Activated CD4-positive, alpha-beta T cell treated with anti-CD3 and anti-CD28 coated beads, Interleukin-2, amount 50 U/mL, for 4 hours (primary cell): ENCODE measurements around the gene STK40.

Source experiments
- DNase-seq, 2 experiments: peaks; one replicate each; pipeline ENCODE4 v3.0.0-alpha.2; 2020

STK40 gene

GRCh38 chr1:36369061-36369861 is 16.5 kb downstream of the STK40 start:
- DNase-seq, result peak; percentile 80 to 86

- DNase-seq, result no peak
These were observed 17.9 kb downstream of the STK40 start for GRCh38 chr1:36367798-36368197.

GRCh38 chr1:36367066-36367465 is 18.7 kb downstream of the STK40 start:
- no peak for DNase-seq

GRCh38 chr1:36366091-36366661 is 19.5 kb downstream of the STK40 start:
- DNase-seq, result peak; percentile 31 to 35

DNA sequence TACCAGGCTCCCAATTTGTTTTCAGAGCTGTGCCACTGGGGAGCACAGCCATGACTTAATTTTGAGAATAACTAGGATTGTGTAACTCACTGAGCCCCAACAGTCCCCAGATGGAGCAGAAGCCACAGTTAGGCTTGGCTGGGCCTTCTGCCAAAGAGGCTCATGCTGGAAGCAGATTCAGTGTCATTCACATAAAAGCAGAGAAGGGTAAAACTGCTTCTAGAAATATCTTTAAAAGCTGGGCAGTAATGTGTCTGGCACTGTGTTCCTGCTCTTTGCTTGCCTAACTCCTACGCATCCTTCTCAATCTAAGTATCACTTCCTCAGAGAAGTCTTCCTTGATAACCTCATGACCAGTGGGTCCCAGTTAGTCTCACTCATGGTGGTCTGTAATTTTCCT is 20.3 kb downstream of the STK40 start:
- DNase-seq, result no peak

DNA sequence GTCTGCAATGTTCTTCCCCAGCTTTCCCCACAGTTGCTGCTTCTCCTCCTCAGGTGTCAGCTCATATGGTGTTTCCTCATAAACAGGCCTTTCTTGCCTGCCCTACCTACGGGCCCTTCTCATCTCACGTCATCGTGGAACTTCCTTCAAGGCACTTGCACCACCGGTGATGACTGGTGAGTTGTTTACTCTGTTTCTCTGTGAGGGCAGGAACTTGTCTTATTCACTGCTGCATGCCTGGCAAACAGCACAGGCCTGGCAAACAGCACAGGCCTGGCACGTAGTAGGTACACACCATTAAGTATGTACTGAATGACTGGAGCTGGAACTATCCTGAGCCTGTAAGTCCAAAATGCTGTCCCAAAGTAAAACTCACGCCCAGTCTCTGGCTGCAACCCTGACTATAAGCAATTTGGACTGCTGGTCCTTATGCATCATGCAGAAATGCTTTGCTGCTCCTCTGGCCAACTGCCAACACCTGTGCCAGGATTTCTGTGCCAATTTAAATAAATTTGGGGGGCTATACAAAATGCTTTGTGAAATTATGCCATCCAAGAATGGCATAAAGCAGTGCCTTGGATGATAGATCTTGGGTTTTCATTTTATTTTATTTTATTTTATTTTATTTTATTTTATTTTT is 25.7 kb downstream of the STK40 start:
- DNase-seq, result no peak

GRCh38 chr1:36359383-36359782 is 26.3 kb downstream of the STK40 start:
- no peak for DNase-seq

GRCh38 chr1:36358514-36359084 is 27.1 kb downstream of the STK40 start:
- DNase-seq, result no peak

DNA sequence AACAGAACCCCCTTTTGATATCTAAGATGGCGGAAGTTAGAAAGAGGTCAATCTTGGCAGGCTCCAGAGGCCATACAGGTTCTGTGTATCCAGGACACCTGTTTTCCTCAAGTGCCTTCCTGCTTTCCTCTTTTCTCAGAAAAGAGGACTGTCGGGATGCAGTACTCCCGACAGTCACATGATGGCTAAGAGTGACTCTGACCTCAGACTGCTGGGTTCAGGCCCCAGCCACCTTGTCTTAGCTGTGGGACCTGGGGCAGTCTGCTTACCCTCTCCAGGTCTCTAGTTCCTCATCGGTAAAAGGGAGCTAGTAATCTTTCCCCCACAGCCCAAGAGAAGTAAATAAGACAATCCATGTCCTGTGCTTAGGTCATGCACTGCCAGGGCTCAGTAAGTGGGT is 29.9 kb downstream of the STK40 start:
- DNase-seq, result no peak

DNA sequence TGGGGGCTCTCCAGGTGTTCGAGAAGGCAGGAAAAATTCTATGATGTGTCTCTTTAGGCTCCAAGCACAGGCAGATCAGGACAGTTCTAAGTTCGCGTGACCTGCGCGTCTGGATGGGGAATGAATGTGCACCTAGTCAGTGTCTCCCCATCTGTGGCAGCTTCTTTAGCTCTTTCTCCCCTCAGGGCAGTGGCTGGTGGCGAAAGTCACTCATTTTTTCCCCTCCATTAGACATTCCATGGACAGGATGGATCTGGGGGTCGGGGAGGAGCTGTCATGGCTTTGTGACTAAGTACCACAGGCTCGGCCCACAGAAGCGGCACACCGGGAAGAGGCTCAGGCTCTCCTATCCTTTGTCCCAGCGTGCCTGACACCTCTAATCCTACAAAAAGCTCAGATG is 31.2 kb downstream of the STK40 start:
- no peak for DNase-seq

GRCh38 chr1:36352910-36353878 is 32.5 kb downstream of the STK40 start:
- no peak for DNase-seq

DNA sequence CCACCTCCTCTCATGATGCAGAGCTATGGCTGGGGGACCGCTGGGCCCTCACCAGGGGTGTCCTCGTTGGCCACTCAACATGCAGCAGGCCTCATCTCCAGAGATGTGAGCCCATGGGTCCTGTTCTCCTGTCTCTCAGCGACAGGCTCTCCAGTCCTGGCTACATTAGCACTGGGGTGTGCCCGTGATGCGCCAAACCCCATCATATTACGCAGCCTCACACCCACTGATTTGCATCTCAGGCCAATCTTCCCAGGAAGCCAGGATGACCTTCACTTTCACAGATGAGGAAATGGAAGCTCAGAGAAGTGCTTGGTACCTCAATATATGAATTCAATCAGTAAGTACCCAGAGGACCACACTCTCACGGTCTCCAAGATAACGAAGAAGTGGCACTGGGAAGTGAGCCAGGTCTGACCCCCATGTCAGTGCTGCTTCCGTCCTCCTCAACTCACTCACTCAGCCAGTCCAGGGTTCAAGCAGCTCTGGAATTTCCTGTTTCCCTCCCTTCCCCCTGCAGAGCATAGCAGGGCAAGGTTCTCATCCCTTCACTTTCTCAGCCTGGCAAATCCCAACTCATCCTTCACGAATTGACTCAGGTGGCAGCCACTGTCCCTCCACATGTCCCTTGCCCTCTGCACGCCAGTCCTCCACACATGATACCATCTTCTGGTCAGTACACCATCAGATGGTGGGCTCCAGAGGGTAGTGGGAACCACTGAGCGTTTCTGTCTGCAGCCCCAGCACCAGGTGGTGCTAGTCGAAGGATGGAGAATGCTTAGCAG is 33.4 kb downstream of the STK40 start:
- no peak for DNase-seq

- DNase-seq, result no peak
These were observed 34.3 kb downstream of the STK40 start for GRCh38 chr1:36351227-36351977.

GRCh38 chr1:36350659-36351226 is 35.0 kb downstream of the STK40 start:
- DNase-seq, result peak; percentile 44 to 46

DNA sequence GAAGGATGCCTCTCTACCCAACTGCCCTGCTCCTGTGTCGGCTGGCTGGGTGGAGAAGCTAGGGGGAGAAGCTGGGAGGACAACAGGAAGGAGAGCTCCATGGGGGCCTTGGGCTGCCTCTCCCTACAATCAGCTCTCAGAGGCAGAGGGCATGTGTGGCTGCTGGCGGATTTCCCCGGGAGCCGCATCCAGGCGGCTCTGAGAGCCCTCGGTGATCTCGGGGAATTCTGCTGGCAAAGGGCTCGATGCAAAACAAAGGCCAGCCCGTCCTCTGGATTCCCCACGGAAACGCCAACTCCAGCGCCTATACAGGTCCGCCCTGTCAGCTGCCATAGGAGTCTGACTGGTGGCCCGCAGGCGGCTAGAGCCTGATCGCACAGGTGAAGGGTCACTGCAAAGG is 35.9 kb downstream of the STK40 start:
- DNase-seq, result no peak

DNA sequence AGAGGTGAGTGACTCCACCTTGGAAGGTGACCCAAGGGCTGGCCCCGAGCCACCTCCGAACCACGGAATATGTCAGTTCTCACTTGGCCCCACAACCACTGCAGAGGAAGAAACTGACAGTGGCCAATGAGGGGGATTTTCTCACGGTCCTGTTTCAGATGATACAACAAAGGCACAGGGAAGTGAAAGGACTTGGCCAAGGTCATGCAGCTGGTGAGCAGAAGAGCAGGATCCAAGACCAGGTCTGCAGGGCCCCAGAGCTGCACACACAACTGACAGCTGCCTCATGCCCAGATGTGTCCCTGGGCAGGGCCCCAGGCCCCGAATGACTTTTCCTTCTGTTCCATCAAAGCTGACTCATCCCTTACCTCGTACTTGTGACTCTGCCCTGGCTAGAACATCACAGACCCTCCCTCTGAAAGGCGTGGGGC is 36.5 kb downstream of the STK40 start:
- no peak for DNase-seq

DNA sequence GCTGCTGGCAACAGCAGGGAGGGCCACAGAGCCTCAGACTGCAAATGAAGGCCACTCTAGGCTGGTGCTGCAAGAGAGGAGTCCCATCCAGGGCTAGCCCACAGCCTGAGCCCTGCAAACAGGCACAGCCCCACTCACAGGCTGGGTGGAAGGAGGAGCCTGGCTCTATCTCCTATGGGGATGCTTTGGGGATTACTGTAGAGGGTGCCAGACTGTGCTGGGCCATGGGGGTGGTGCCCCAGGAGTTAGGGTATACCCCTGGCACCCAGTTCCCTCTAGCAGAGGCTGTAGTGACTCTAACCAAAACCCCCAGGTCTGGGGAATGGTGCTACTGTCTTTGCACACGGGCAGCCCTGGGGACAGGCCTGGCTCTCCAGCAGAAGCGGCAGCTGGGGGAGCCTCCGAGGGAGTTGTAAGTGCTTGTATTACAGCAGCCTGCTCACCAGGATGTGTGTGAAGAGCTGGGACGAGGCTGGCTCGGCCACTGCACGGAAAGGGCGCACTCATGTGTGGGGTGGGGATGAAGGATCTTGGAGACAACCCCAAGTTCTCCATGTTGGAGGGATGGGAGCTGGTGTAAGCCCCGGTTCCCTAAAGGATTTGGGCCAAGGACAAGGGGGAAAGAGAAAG is 38.9 kb downstream of the STK40 start:
- no peak for DNase-seq

DNA sequence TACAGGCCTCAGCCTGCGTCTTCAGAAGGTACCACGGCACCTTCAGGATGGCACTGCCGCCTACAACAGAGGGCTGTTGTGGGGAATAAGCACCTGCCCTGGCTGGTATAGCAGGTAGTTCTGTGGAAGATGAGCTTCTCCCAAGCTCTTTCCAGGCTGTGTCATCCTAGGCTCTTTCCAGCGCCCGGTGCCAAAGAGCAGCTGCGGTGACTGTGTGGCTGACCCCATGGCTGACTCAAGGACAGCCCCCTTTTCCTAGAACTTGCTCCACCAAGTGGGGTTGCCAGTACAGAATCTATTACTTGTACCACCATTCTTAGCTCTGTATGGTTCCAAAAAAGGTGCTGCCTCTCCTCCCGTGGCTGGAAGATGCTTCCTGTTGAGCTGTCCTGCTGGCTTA is 40.4 kb downstream of the STK40 start:
- DNase-seq, result no peak

- DNase-seq, result no peak
These were observed 41.4 kb downstream of the STK40 start for GRCh38 chr1:36344395-36344680.

GRCh38 chr1:36343651-36344394 is 41.9 kb downstream of the STK40 start:
- DNase-seq, result no peak
